Endodermal cell (in vitro differentiated cells): ENCODE measurements around the gene EEF1A2. TPM values are rescaled to one million over a fixed set of nuclear protein-coding genes. Genes with fewer than 3 reads are reported as not detected.

Source experiments
- DNase-seq: peaks from one replicate; pipeline ENCODE4 v3.0.0-alpha.2; 2017
- H3K27ac ChIP-seq: 2 replicates; pipeline ENCODE4 v1.5.1; 2013; ENCODE audit warnings: mild to moderate bottlenecking, low read depth, low read length, moderate library complexity
- H3K27me3 ChIP-seq: 2 replicates; pipeline ENCODE4 v1.6.1; 2013; ENCODE audit warnings: mild to moderate bottlenecking, low read length, moderate library complexity; ENCODE audit not compliant: insufficient read depth, control insufficient read depth, poor library complexity, severe bottlenecking
- H3K36me3 ChIP-seq: 2 replicates; pipeline ENCODE4 v1.7.0; 2013; ENCODE audit warnings: mild to moderate bottlenecking, low read length, moderate library complexity; ENCODE audit not compliant: control insufficient read depth, insufficient read depth
- H3K4me1 ChIP-seq: one replicate; pipeline ENCODE4 v1.7.0; 2013; ENCODE audit warnings: low read length; ENCODE audit not compliant: control insufficient read depth, insufficient read depth
- H3K4me3 ChIP-seq: 2 replicates; pipeline ENCODE4 v1.5.1; 2013; ENCODE audit warnings: mild to moderate bottlenecking, low read length, moderate library complexity
- H3K9ac ChIP-seq: 2 replicates; pipeline ENCODE4 v1.6.1; 2013; ENCODE audit warnings: mild to moderate bottlenecking, low read length, moderate library complexity; ENCODE audit not compliant: poor library complexity, severe bottlenecking; ENCODE audit errors: extremely low read depth
- H3K9me3 ChIP-seq: 2 replicates; pipeline ENCODE4 v1.6.1; 2013; ENCODE audit warnings: mild to moderate bottlenecking, low read length, moderate library complexity; ENCODE audit not compliant: control insufficient read depth
- H3K27ac Mint-ChIP-seq: 2 replicates; pipeline ENCODE4 v1.8.0; 2020; ENCODE audit warnings: mixed read lengths
- H3K27me3 Mint-ChIP-seq: 2 replicates; pipeline ENCODE4 v1.8.0; 2021; ENCODE audit warnings: mild to moderate bottlenecking, mixed read lengths; ENCODE audit not compliant: insufficient read depth
- H3K36me3 Mint-ChIP-seq: 2 replicates; pipeline ENCODE4 v1.8.0; 2020; ENCODE audit warnings: low read depth, mixed read lengths
- H3K4me1 Mint-ChIP-seq: 2 replicates; pipeline ENCODE4 v1.8.0; 2020; ENCODE audit warnings: mixed read lengths
- H3K4me3 Mint-ChIP-seq: 2 replicates; pipeline ENCODE4 v1.8.0; 2020; ENCODE audit warnings: mild to moderate bottlenecking, moderate library complexity, mixed read lengths
- H3K9me3 Mint-ChIP-seq: 2 replicates; pipeline ENCODE4 v1.8.0; 2020; ENCODE audit warnings: mild to moderate bottlenecking, mixed read lengths
- CTCF ChIP-seq: fragments of 200-600 bp; sonication (generic); conservative IDR thresholded peaks from 2 replicates; pipeline ENCODE4 v1.5.0; 2021; ENCODE audit warnings: antibody characterized with exemption, mild to moderate bottlenecking
- WGBS, 2 experiments: methylation state at CpG; one replicate each; pipeline versions ENCODE4 v1.1.5 to v1.1.7; 2013; ENCODE audit warnings: missing lambda C conversion rate in 2 of 2, mixed read lengths in 1 of 2; ENCODE audit not compliant: insufficient coverage in 1 of 2, insufficient read length in 1 of 2; 5-methylcytosine and 5-hydroxymethylcytosine counted together
- total RNA-seq, 2 donors: library from RNA; stranded (reverse); fragmentation: NEBNext Ultra II Directional in 1 of 2; extraction: Animal tissue kit (Norgen Biotek cat#: 25700) in 1 of 2; gene quantifications; 2 replicates in 1 of 2; 3 replicates in 1 of 2; pipeline ENCODE4 v1.2.1, GENCODE V29; 2021

Gene EEF1A2
- total RNA-seq, 2 donors from 2014 or later = 12.1 to 22.6 TPM

- Mint-ChIP-seq H3K4me1 (no peaks in the 10 kb centered on the region), H3K36me3 (peaks cover 7% of the 10 kb centered on the region), H3K9me3 (no peaks in the 10 kb centered on the region), H3K27me3 (peaks cover 44% of the 10 kb centered on the region), H3K4me3 (no peak overlapping the region), H3K27ac (no peak overlapping the region)
- DNase-seq = no peak
- 95 to 99% methylated on average over 14 of the region's 14 CpGs for WGBS, 2 experiments
- Histone ChIP-seq H3K9me3 (no peaks in the 10 kb centered on the region), H3K27ac (no peak overlapping the region), H3K27me3 (peaks cover 35% of the 10 kb centered on the region), H3K4me1 (no peaks in the 10 kb centered on the region), H3K4me3 (no peak overlapping the region), H3K36me3 (no peaks in the 10 kb centered on the region), H3K9ac (no peak overlapping the region)
- TF ChIP-seq CTCF = no peak
These were observed 5.9 kb downstream of the EEF1A2 start for GRCh38 chr20:63492982-63493381.

- TF ChIP-seq CTCF = no peak
- Histone ChIP-seq H3K36me3 (no peaks in the 10 kb centered on the region), H3K27me3 (peaks cover 34% of the 10 kb centered on the region), H3K9me3 (no peaks in the 10 kb centered on the region), H3K27ac (no peak overlapping the region), H3K9ac (no peak overlapping the region), H3K4me3 (no peak overlapping the region), H3K4me1 (no peaks in the 10 kb centered on the region)
- no peak overlapping the region for H3K4me3 Mint-ChIP-seq
- no peaks in the 10 kb centered on the region for H3K4me1 Mint-ChIP-seq
- H3K27me3 Mint-ChIP-seq = peaks cover 43% of the 10 kb centered on the region
- H3K36me3 Mint-ChIP-seq = peaks cover 7% of the 10 kb centered on the region
- H3K27ac Mint-ChIP-seq = no peak overlapping the region
- WGBS, 2 experiments = 90 to 93% methylated on average over 2 of the region's 2 CpGs
- DNase-seq = no peak
- no peaks in the 10 kb centered on the region for H3K9me3 Mint-ChIP-seq
These were observed 6.4 kb downstream of the EEF1A2 start for GRCh38 chr20:63492518-63492917.

- Mint-ChIP-seq H3K4me3 (no peak overlapping the region), H3K27me3 (peaks cover 40% of the 10 kb centered on the region), H3K9me3 (no peaks in the 10 kb centered on the region), H3K4me1 (no peaks in the 10 kb centered on the region), H3K36me3 (peaks cover 7% of the 10 kb centered on the region), H3K27ac (no peak overlapping the region)
- no peak for TF ChIP-seq CTCF
- H3K4me1 ChIP-seq = no peaks in the 10 kb centered on the region
- DNase-seq = no peak
- 68 to 75% methylated on average over 4 of the region's 4 CpGs for WGBS, 2 experiments
- no peak overlapping the region for H3K4me3 ChIP-seq
- H3K36me3 ChIP-seq = no peaks in the 10 kb centered on the region
- no peak overlapping the region for H3K9ac ChIP-seq
- no peaks in the 10 kb centered on the region for H3K9me3 ChIP-seq
- H3K27ac ChIP-seq = no peak overlapping the region
- H3K27me3 ChIP-seq = peaks cover 34% of the 10 kb centered on the region
These were observed 7.2 kb downstream of the EEF1A2 start for GRCh38 chr20:63491635-63492230.
